PFSK-1 (cell line): ENCODE data around the gene DHX16. TPM values are rescaled to one million over a fixed set of nuclear protein-coding genes. Genes with fewer than 3 reads are reported as not detected.
A peak's percentile ranks its signal among the peaks of the same experiment; 100 is the strongest.

Experiments
- FOXP2 ChIP-seq: optimal IDR thresholded peaks from 2 replicates; pipeline ENCODE3; 2011; ENCODE audit warnings: borderline replicate concordance, control low read depth, inconsistent platforms; ENCODE audit not compliant: insufficient read depth; ENCODE audit errors: extremely low read length, extremely low read depth
- POLR2AphosphoS5 ChIP-seq: IDR thresholded peaks from 2 replicates; pipeline ENCODE4 v1.6.1; 2012; ENCODE audit warnings: low read depth, mild to moderate bottlenecking, control low read depth, low read length, moderate library complexity
- SIN3A ChIP-seq: IDR thresholded peaks from 2 replicates; pipeline ENCODE4 v1.6.1; 2012; ENCODE audit warnings: mild to moderate bottlenecking, low read length, moderate library complexity, borderline replicate concordance; ENCODE audit not compliant: insufficient read depth
- TAF1 ChIP-seq: IDR thresholded peaks from 2 replicates; pipeline ENCODE4 v1.6.1; 2012; ENCODE audit warnings: low read length, control low read depth, borderline replicate concordance; ENCODE audit not compliant: insufficient read depth
- polyA plus RNA-seq: library from polyadenylated mRNA; unstranded; fragments of >200 nt; gene quantifications from one replicate; pipeline ENCODE4 v1.2.1, GENCODE V29; 2012; ENCODE audit warnings: low read depth, missing spikeins; ENCODE audit not compliant: insufficient read length
- TF ChIP-seq, protein P1 (sequence below), 2 experiments: IDR thresholded peaks; 2 replicates each; pipeline versions ENCODE4 v1.6.1 to v1.8.0; 2011 to 2012; ENCODE audit warnings: low read depth in 2 of 2, low read length in 2 of 2, control low read depth in 1 of 2, inconsistent platforms in 1 of 2, mild to moderate bottlenecking in 1 of 2, moderate library complexity in 1 of 2; ENCODE audit not compliant: insufficient read depth in 1 of 2

Gene DHX16
- polyA plus RNA-seq, result 63.5 TPM

DNA sequence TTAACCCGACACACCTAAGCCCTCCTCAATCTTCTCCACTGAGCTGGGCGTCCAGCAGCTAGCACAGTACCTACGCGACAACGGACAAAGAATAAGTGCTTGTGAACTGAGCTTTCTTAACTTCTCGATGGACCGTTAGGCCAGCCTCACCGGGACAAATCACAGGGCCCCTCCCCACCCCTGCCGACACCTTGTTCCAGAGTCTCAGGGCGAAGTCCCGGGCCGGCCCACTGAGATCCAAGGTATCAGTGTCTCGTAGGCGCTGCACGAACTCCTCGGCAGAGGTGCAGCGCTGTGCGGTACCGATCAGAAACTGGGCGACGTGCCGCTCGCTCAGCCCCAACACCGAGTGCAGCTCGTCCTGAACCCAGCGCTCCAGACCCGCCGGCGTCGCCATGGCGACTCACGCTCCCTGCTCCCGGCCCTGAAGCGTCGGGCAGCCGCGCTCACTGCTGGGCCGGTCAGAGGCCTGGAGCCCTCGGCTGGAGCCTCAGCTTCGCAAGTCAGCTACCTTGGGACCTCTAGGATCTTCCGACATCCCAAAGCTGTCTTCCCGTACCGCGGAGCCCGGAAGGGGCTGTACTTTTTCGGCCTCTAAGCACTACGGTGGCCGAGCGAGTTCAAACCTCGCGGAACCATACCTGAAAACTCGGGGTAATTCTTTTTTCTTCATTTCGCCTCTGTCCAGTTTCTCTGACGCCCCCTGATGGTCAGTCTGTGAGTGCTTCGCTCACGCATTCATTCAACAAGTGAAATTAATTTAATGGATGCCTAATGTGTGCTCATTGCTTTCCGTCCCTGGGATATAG is at the start of gene DHX16:
Gene DHX16, minus strand, starts transcription at position 562 of the 809 bp plus-strand sequence. Its CDS starts 165 bp downstream, at position 397.
- TF ChIP-seq POLR2AphosphoS5, result peak; percentile 85
- peak; percentile 77; the same call in 1 of the 2 replicates for TF ChIP-seq TAF1
- TF ChIP-seq, protein P1, sequence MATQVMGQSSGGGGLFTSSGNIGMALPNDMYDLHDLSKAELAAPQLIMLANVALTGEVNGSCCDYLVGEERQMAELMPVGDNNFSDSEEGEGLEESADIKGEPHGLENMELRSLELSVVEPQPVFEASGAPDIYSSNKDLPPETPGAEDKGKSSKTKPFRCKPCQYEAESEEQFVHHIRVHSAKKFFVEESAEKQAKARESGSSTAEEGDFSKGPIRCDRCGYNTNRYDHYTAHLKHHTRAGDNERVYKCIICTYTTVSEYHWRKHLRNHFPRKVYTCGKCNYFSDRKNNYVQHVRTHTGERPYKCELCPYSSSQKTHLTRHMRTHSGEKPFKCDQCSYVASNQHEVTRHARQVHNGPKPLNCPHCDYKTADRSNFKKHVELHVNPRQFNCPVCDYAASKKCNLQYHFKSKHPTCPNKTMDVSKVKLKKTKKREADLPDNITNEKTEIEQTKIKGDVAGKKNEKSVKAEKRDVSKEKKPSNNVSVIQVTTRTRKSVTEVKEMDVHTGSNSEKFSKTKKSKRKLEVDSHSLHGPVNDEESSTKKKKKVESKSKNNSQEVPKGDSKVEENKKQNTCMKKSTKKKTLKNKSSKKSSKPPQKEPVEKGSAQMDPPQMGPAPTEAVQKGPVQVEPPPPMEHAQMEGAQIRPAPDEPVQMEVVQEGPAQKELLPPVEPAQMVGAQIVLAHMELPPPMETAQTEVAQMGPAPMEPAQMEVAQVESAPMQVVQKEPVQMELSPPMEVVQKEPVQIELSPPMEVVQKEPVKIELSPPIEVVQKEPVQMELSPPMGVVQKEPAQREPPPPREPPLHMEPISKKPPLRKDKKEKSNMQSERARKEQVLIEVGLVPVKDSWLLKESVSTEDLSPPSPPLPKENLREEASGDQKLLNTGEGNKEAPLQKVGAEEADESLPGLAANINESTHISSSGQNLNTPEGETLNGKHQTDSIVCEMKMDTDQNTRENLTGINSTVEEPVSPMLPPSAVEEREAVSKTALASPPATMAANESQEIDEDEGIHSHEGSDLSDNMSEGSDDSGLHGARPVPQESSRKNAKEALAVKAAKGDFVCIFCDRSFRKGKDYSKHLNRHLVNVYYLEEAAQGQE (IDR thresholded peaks at IDR 0.05; ENCODE audit: insufficient read depth in 1 of 2, low read depth in 2 of 2, low read length in 2 of 2), result peak in 1 of 2 experiments; percentile 57; a peak in 1 of 4 replicates
- peak; percentile 89 for TF ChIP-seq SIN3A
- TF ChIP-seq FOXP2, result no peak

DNA sequence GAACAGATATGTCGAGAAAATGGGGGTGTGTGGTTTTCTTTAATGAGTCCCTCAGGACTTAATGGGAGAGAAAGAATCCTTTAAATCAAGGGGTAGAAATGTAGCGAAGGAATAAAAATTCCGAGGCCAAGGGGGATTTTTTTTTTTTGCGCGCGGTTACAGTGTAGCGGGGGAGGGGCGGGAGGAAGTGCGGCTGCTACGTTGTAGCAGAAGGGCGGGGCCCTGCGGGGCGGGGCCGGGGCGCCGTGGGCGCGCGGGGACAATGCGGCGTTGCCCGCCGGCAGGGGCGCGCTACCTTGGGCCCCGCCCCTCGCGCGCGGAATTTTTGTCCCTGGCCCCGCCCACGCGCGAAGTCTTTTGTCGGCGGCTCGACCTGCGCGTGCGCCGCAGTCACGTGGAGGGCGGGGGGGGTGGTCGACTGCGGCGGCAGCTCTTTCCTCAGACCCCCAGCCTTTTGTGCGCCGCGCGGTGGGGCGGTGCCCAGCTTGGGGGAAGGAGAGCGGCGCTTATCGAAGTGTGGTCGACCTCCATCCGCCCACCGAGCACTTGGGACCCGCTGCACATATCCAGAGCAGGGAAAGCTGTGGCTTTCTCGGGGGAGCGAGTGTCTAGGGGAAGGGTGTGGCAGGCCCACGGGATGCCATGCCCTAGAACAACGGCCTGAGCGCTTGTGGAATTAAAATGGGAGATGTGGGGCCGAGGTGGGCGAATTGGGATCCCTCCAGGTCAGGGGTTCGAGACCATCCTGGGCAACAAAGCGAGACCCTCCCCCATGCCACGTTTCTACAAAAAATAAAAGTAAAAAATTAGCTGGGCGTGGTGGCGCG is 48.6 kb upstream of the DHX16 start:
- TF ChIP-seq SIN3A (peak; percentile 79), FOXP2 (no peak), TAF1 (peak; percentile 82; the same call in 1 of the 2 replicates), POLR2AphosphoS5 (peak; percentile 84)
- TF ChIP-seq, protein P1 (IDR thresholded peaks at IDR 0.05; ENCODE audit: insufficient read depth in 1 of 2, low read depth in 2 of 2, low read length in 2 of 2), result peak; percentile 12 to 40; a peak in 1 of 4 replicates

DNA sequence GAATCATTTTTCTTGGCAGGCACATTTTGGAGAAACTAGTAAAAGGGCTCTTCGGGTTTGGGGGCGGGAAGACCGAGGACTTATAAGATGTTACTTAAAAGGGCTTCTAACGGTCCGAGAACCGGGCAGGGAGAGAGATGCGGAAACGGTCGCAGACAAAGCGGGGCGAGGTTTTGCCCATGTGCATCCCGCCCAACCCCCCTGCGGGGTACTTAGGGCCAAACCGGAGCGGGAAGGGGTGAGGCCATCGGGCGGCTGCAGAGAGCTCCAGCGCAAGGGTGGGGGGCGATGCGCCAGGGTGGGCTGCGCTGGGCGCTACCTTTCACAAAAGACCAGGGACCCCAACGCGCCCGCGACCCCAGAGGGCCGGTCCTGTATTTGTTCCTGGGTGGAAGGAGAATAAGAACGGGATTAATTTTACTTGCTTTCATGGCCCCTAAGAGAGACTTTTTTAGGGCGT is 48.0 kb upstream of the DHX16 start:
- no peak for TF ChIP-seq TAF1
- TF ChIP-seq FOXP2, result no peak
- TF ChIP-seq SIN3A, result no peak
- no peak for TF ChIP-seq POLR2AphosphoS5
- TF ChIP-seq, protein P1 (IDR thresholded peaks at IDR 0.05; ENCODE audit: insufficient read depth in 1 of 2, low read depth in 2 of 2, low read length in 2 of 2), result no peak

DNA sequence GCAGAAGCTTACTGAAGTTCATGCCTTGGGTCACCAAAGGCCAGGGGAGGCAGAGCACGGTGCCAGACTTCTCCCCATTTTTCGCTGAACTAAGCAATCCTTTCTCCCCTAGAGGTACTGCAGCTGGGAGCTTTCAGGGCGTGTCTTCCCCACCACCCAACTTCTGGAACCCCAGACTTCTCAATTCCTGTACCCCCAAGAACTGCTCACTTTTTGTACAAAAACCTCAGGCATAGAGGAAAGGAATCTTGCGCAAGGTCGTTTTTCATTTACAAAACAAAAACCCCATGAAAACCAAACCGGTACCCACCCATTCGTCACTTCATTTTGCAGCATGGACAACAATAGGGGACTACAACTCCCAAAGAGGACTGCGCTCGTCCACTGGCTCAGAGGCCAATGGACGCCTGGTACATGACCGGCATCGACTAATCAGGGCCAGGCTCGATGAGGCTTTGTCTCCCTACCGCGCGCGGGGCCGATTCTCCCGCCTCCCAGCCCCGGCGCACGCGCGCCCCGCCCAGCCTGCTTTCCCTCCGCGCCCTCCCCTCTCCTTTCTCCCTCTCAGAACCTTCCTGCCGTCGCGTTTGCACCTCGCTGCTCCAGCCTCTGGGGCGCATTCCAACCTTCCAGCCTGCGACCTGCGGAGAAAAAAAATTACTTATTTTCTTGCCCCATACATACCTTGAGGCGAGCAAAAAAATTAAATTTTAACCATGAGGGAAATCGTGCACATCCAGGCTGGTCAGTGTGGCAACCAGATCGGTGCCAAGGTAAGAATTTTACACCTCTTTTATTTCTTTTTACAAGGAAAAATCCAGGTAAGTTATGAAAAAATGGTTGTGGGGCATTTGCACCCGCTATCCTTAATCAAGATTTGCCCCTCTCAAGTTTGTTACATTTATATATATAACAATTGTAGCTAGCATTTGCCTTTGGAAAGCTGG is 47.3 kb upstream of the DHX16 start, which contains the start of gene TUBB:
Gene TUBB, plus strand, starts transcription at position 562 of the 947 bp plus-strand sequence. Its CDS starts 155 bp downstream, at position 717.
- TF ChIP-seq POLR2AphosphoS5, result peak; percentile 99
- TF ChIP-seq, protein P1 (IDR thresholded peaks at IDR 0.05; ENCODE audit: insufficient read depth in 1 of 2, low read depth in 2 of 2, low read length in 2 of 2), result peak; percentile 20 to 80; a peak in 2 of 4 replicates
- peak; percentile 63; the same call in 1 of the 2 replicates for TF ChIP-seq SIN3A
- TF ChIP-seq TAF1, result peak; percentile 99
- no peak for TF ChIP-seq FOXP2
